WI38 (cell line): ENCODE measurements around the gene SLC35F3.
"Not testable (repeated sequence)": the region's sequence is repeated elsewhere in the genome, so short reads cannot be mapped to it uniquely, and the experiment has no call there.

ENCODE experiments used
- H3K4me3 ChIP-seq: 2 replicates; pipeline ENCODE4 v1.5.1; 2011; ENCODE audit warnings: low read depth, mild to moderate bottlenecking, control low read depth, low read length
- CTCF ChIP-seq: IDR thresholded peaks from 2 replicates; pipeline ENCODE4 v1.5.1; 2012; ENCODE audit warnings: low read depth, mild to moderate bottlenecking, control low read depth, low read length

Gene SLC35F3

GRCh38 chr1:234176000-234176399 lies 271.5 kb downstream of the SLC35F3 start:
- no peak overlapping the region for H3K4me3 ChIP-seq
- TF ChIP-seq CTCF, result no peak

GRCh38 chr1:234176847-234177246 lies 272.4 kb downstream of the SLC35F3 start:
- not testable (repeated sequence) for H3K4me3 ChIP-seq

GRCh38 chr1:234185438-234185837 lies 281.0 kb downstream of the SLC35F3 start:
- no peak for TF ChIP-seq CTCF
- no peak overlapping the region for H3K4me3 ChIP-seq

GRCh38 chr1:234186037-234186688 lies 281.7 kb downstream of the SLC35F3 start:
- H3K4me3 ChIP-seq, result no peak overlapping the region
- TF ChIP-seq CTCF, result no peak

GRCh38 chr1:234188454-234188792 lies 283.9 kb downstream of the SLC35F3 start:
- no peak for TF ChIP-seq CTCF
- H3K4me3 ChIP-seq, result no peak overlapping the region

GRCh38 chr1:234197839-234198238 lies 293.4 kb downstream of the SLC35F3 start:
- no peak overlapping the region for H3K4me3 ChIP-seq
- no peak for TF ChIP-seq CTCF

GRCh38 chr1:234199476-234200127 lies 295.1 kb downstream of the SLC35F3 start:
- TF ChIP-seq CTCF, result no peak
- H3K4me3 ChIP-seq, result no peak overlapping the region

- no peak overlapping the region for H3K4me3 ChIP-seq
- no peak for TF ChIP-seq CTCF
Observed at GRCh38 chr1:234200566-234200965, 296.1 kb downstream of the SLC35F3 start.
